ENCODE results near the gene RAET1G.

DNA sequence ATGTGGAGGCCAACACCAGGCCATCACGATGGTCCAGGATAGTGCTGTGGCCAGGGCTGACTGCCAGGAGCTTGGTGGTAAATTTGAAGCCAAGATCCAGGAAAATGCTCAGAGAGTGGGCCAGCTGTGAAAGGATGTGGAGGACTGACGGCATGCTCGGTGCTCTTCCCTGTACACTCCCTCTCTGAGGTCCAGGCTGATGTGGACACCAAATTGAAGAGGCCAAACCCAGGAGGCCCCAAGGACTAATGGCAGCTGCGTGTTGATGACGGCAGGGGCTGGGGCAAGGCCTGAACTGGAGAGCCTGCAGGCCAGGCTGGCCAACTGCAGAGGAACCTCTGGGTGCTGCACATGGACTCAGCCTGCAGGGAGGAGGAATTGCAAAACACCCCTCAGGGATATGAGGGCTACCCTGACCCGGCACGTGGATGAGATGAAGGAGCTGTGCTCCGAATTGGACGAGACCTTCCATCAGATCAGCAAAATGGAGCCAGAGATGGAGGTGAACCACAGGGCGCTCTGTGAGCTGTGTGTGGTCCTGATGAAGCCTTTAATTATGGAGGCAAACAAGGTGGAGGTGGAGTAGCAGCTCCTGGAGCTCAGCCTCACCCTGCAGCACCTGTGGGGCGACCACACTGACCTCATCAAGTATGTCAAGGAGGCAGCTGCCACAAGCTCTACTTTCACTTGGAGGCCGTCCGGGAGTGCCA is 18.1 kb downstream of the RAET1G start:
- TF ChIP-seq, protein P1, sequence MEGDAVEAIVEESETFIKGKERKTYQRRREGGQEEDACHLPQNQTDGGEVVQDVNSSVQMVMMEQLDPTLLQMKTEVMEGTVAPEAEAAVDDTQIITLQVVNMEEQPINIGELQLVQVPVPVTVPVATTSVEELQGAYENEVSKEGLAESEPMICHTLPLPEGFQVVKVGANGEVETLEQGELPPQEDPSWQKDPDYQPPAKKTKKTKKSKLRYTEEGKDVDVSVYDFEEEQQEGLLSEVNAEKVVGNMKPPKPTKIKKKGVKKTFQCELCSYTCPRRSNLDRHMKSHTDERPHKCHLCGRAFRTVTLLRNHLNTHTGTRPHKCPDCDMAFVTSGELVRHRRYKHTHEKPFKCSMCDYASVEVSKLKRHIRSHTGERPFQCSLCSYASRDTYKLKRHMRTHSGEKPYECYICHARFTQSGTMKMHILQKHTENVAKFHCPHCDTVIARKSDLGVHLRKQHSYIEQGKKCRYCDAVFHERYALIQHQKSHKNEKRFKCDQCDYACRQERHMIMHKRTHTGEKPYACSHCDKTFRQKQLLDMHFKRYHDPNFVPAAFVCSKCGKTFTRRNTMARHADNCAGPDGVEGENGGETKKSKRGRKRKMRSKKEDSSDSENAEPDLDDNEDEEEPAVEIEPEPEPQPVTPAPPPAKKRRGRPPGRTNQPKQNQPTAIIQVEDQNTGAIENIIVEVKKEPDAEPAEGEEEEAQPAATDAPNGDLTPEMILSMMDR (IDR thresholded peaks at IDR 0.05) = no peak
- TF ChIP-seq POLR2A (IDR thresholded peaks at IDR 0.05) = no peak
